PC-3 (cell line): Measurements from ENCODE around the gene AZIN2.

Experiments used
- CTCF ChIP-seq: fragments of 300-600 bp; sonication (generic); conservative IDR thresholded peaks from 2 replicates; pipeline ENCODE4 v1.5.1; 2017; ENCODE audit warnings: antibody characterized with exemption, low read depth, mild to moderate bottlenecking, low read length
- EZH2 ChIP-seq: fragments of 300-600 bp; sonication (generic); IDR thresholded peaks from one replicate; pipeline ENCODE4 v1.6.1; 2017; ENCODE audit warnings: antibody characterized with exemption, mild to moderate bottlenecking, low read length; ENCODE audit not compliant: unreplicated experiment
- EZH2phosphoT487 ChIP-seq: fragments of 300-600 bp; sonication (generic); IDR thresholded peaks from 2 replicates; pipeline ENCODE4 v1.6.1; 2018; ENCODE audit warnings: mild to moderate bottlenecking, antibody characterized with exemption, low read length, borderline replicate concordance

GRCh38 chr1:33094971-33095604 is 14.1 kb downstream of the AZIN2 start:
- no peak for TF ChIP-seq EZH2
- TF ChIP-seq CTCF: peak; percentile 98
- no peak for TF ChIP-seq EZH2phosphoT487
